Nephron progenitor cell (in vitro differentiated cells): ENCODE data around the gene FGF8.

Experiments
- DNase-seq: peaks from one replicate; pipeline ENCODE4 v3.0.0; 2021
- H3K27ac Mint-ChIP-seq: 2 replicates; pipeline ENCODE4 v1.8.0; 2021; ENCODE audit warnings: mild to moderate bottlenecking, moderate library complexity, mixed read lengths
- H3K27me3 Mint-ChIP-seq: 2 replicates; pipeline ENCODE4 v1.8.0; 2021; ENCODE audit warnings: mild to moderate bottlenecking, low read depth, mixed read lengths; ENCODE audit not compliant: poor library complexity
- H3K36me3 Mint-ChIP-seq: 2 replicates; pipeline ENCODE4 v1.8.0; 2021; ENCODE audit warnings: low read depth, mixed read lengths
- H3K4me1 Mint-ChIP-seq: 2 replicates; pipeline ENCODE4 v1.8.0; 2021; ENCODE audit warnings: mixed read lengths
- H3K4me3 Mint-ChIP-seq: 2 replicates; pipeline ENCODE4 v1.8.0; 2021; ENCODE audit warnings: mild to moderate bottlenecking, moderate library complexity, mixed read lengths
- H3K9me3 Mint-ChIP-seq: 2 replicates; pipeline ENCODE4 v1.8.0; 2021; ENCODE audit warnings: mild to moderate bottlenecking, moderate library complexity, mixed read lengths
- CTCF ChIP-seq: fragments of 200-600 bp; sonication (generic); IDR thresholded peaks from 2 replicates; pipeline ENCODE4 v1.5.0; 2021; ENCODE audit warnings: antibody characterized with exemption

The FGF8 gene

GRCh38 chr10:101749047-101750016, 26.6 kb downstream of the FGF8 start:
- no peak for TF ChIP-seq CTCF
- Mint-ChIP-seq H3K9me3 (no peaks in the 10 kb centered on the region), H3K27ac (peak overlapping the region; percentile 87), H3K36me3 (no peaks in the 10 kb centered on the region), H3K27me3 (no peaks in the 10 kb centered on the region), H3K4me3 (no peak overlapping the region), H3K4me1 (peaks cover 31% of the 10 kb centered on the region)
- DNase-seq = peak; percentile 33

GRCh38 chr10:101748496-101748895, 27.4 kb downstream of the FGF8 start:
- no peak for DNase-seq
- Mint-ChIP-seq H3K36me3 (no peaks in the 10 kb centered on the region), H3K27me3 (no peaks in the 10 kb centered on the region), H3K4me1 (peaks cover 31% of the 10 kb centered on the region), H3K4me3 (no peak overlapping the region), H3K9me3 (no peaks in the 10 kb centered on the region), H3K27ac (no peak overlapping the region)
- no peak for TF ChIP-seq CTCF

- no peak for DNase-seq
- H3K4me3 Mint-ChIP-seq = no peak overlapping the region
Observed at GRCh38 chr10:101745074-101745696, 30.7 kb downstream of the FGF8 start.

GRCh38 chr10:101744267-101744666, 31.6 kb downstream of the FGF8 start:
- no peak overlapping the region for H3K27ac Mint-ChIP-seq
- H3K4me1 Mint-ChIP-seq = peaks cover 26% of the 10 kb centered on the region
- no peaks in the 10 kb centered on the region for H3K36me3 Mint-ChIP-seq
- TF ChIP-seq CTCF = no peak
- H3K9me3 Mint-ChIP-seq = no peaks in the 10 kb centered on the region
- no peak for DNase-seq
- no peaks in the 10 kb centered on the region for H3K27me3 Mint-ChIP-seq
- H3K4me3 Mint-ChIP-seq = no peak overlapping the region

More at GRCh38 chr10:101745074-101745696, 30.7 kb downstream of the FGF8 start:
- Mint-ChIP-seq H3K27ac (peak overlapping the region; percentile 39), H3K9me3 (no peaks in the 10 kb centered on the region), H3K36me3 (no peaks in the 10 kb centered on the region), H3K4me1 (peaks cover 32% of the 10 kb centered on the region), H3K27me3 (no peaks in the 10 kb centered on the region)
- TF ChIP-seq CTCF = no peak

- Mint-ChIP-seq H3K27ac (no peak overlapping the region), H3K9me3 (no peaks in the 10 kb centered on the region), H3K4me3 (no peak overlapping the region), H3K27me3 (no peaks in the 10 kb centered on the region), H3K4me1 (peaks cover 12% of the 10 kb centered on the region), H3K36me3 (no peaks in the 10 kb centered on the region)
- TF ChIP-seq CTCF = no peak
- DNase-seq = no peak
Observed at GRCh38 chr10:101741938-101742337, 34.0 kb downstream of the FGF8 start.
